SW480 (cell line): ENCODE results near the gene TSGA10.
"Not testable (repeated sequence)": the region's sequence is repeated elsewhere in the genome, so short reads cannot be mapped to it uniquely, and the experiment has no call there.

Source experiments
- DNase-seq: peaks from one replicate; pipeline ENCODE4 v3.0.0-alpha.2; 2016; ENCODE audit warnings: low spot score

Gene TSGA10

GRCh38 chr2:99154643-99155536, at the start of gene TSGA10, which contains the start of gene LIPT1:
Gene TSGA10 (minus strand): TSS chr2:99154942. CDS start chr2:99109439, 45,503 bp downstream.
Gene LIPT1 (plus strand): TSS chr2:99154967. CDS start chr2:99161958, 6,991 bp downstream.
- peak; percentile 91 for DNase-seq

GRCh38 chr2:99201959-99202678, 47.4 kb upstream of the TSGA10 start:
- DNase-seq = no peak

- DNase-seq = no peak
These were observed 45.5 kb upstream of the TSGA10 start for GRCh38 chr2:99200076-99200800.

- no peak for DNase-seq
These were observed 43.5 kb upstream of the TSGA10 start for GRCh38 chr2:99198103-99198841.

GRCh38 chr2:99192364-99192763, 37.6 kb upstream of the TSGA10 start:
- not testable (repeated sequence) for DNase-seq

GRCh38 chr2:99190548-99190947, 35.8 kb upstream of the TSGA10 start:
- DNase-seq = no peak

GRCh38 chr2:99188357-99188756, 33.6 kb upstream of the TSGA10 start:
- DNase-seq = no peak

- DNase-seq = no peak
These were observed 32.3 kb upstream of the TSGA10 start for GRCh38 chr2:99187011-99187410.

- no peak for DNase-seq
These were observed 30.1 kb upstream of the TSGA10 start for GRCh38 chr2:99184811-99185210.

GRCh38 chr2:99183025-99183424, 28.3 kb upstream of the TSGA10 start:
- no peak for DNase-seq

GRCh38 chr2:99181624-99182000, 26.9 kb upstream of the TSGA10 start:
- DNase-seq = peak; percentile 37

GRCh38 chr2:99180755-99181623, 26.2 kb upstream of the TSGA10 start, which contains the start of the genes MITD1 and MRPL30:
Gene MITD1 (minus strand): TSS chr2:99181058. CDS start chr2:99180981, 77 bp downstream.
Gene MRPL30 (plus strand): TSS chr2:99181184. CDS start chr2:99186204, 5,020 bp downstream.
- peak; percentile 97 for DNase-seq

GRCh38 chr2:99171377-99172140, 16.8 kb upstream of the TSGA10 start:
- no peak for DNase-seq

- no peak for DNase-seq
These were observed 14.8 kb upstream of the TSGA10 start for GRCh38 chr2:99169534-99169933.

- DNase-seq = no peak
These were observed 11.5 kb upstream of the TSGA10 start for GRCh38 chr2:99166218-99166617.

- no peak for DNase-seq
These were observed 4.9 kb upstream of the TSGA10 start for GRCh38 chr2:99159594-99159993.

GRCh38 chr2:99158599-99158998, 3.9 kb upstream of the TSGA10 start:
- no peak for DNase-seq

- no peak for DNase-seq
These were observed 2.1 kb upstream of the TSGA10 start for GRCh38 chr2:99156891-99157290.

- DNase-seq = no peak
These were observed 679 bp downstream of the TSGA10 start for GRCh38 chr2:99153921-99154604.
